Measurements from ENCODE around the gene DLGAP1.

Gene DLGAP1

DNA sequence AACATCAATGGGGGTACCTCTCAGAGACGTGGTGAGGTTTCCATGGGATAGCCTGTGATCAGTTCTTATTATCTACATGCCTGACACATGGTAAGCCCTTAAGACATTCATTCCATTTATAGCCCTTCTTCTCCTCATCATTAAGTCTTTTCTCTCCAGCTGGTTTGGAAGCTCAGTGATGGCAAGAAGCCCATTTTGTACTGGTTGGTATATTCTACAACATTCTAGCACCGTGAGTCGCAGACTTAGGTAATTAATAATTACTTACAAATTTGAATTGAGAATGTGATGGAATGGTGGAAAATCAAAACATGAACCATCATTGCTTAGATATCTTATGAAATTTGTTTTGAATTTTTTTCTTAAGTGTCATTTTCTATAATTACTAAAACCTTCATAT, 472.6 kb downstream of the DLGAP1 start:
- H3K9me3 ChIP-seq (ENCODE audit: insufficient read depth, low read depth, low read length), result peaks cover 4% of the 10 kb centered on the region
- no peaks in the 10 kb centered on the region for H3K36me3 ChIP-seq (ENCODE audit: insufficient read depth, low read depth, low read length)
- no peak overlapping the region for H3K4me3 ChIP-seq (ENCODE audit: low read length)
- H3K9ac ChIP-seq (ENCODE audit: low read depth, low read length), result no peak overlapping the region
- no peak overlapping the region for H3K27ac ChIP-seq (ENCODE audit: low read length)
- H3K4me1 ChIP-seq (ENCODE audit: insufficient read depth, low read length), result 0 out of 2 replicates have a peak, but pooled peaks cover 6% of the 10 kb centered on the region
- no peaks in the 10 kb centered on the region for H3K27me3 ChIP-seq (ENCODE audit: insufficient read depth, low read length)

DNA sequence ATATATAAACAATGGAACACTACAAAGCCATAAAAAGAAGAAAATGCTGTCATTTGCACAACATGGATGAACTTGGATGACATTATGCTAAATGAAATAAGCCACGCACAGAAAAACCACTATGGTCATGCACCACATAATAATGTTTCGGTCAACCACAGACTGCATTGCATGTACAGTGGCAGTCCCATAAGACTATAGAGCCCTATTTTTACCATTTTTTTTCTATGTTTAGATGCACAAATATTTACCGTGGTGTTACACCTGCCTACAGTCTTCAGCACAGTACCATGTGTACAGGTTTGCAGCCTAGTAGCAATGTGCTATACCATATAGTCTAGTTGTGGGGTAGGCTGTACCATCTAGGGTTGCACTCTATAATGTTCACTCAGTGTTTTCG, 476.1 kb downstream of the DLGAP1 start:
- no peak overlapping the region for H3K9ac ChIP-seq (ENCODE audit: low read depth, low read length)
- H3K36me3 ChIP-seq (ENCODE audit: insufficient read depth, low read depth, low read length), result no peaks in the 10 kb centered on the region
- no peaks in the 10 kb centered on the region for H3K27me3 ChIP-seq (ENCODE audit: insufficient read depth, low read length)
- H3K4me3 ChIP-seq (ENCODE audit: low read length), result no peak overlapping the region
- peaks cover 4% of the 10 kb centered on the region for H3K9me3 ChIP-seq (ENCODE audit: insufficient read depth, low read depth, low read length)
- H3K4me1 ChIP-seq (ENCODE audit: insufficient read depth, low read length), result no peaks in the 10 kb centered on the region
- no peak overlapping the region for H3K27ac ChIP-seq (ENCODE audit: low read length)

DNA sequence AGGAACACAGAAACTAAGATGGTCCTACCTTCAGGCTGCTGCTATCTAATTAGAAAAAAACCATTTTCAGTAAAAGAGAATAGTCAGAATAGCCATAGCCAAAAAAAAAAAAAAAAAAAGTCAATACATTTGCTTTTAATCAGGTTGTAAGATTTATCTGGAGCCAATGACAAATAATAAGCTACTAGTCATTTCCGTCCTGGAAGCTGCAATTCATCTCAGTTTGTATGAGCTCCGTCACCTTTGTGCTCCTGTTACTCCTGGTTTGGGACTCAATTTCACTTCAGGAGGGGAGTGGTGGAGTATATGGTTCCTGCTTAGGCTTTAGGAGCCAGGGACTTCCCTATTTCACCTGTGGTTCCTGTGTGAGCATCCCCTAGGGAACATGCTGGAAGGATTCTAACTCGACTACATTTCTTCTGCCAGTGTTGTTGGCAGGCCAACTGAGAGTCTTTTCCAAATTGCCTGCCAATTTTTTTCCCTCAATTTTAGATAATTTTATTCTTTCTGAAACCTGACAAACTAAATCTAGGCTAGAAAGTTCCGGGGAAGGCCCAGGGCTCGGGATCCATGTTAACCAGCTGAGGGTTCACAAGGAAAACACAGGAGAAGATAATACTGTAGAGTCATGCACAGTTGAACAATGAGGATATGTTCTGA, 481.8 kb downstream of the DLGAP1 start:
- Histone ChIP-seq H3K27me3 (ENCODE audit: insufficient read depth, low read length) (no peaks in the 10 kb centered on the region), H3K4me3 (ENCODE audit: low read length) (no peak overlapping the region), H3K4me1 (ENCODE audit: insufficient read depth, low read length) (peaks cover under 1% of the 10 kb centered on the region; the same call in 1 of the 2 replicates), H3K9ac (ENCODE audit: low read depth, low read length) (no peak overlapping the region), H3K9me3 (ENCODE audit: insufficient read depth, low read depth, low read length) (no peaks in the 10 kb centered on the region), H3K27ac (ENCODE audit: low read length) (no peak overlapping the region), H3K36me3 (ENCODE audit: insufficient read depth, low read depth, low read length) (no peaks in the 10 kb centered on the region)

DNA sequence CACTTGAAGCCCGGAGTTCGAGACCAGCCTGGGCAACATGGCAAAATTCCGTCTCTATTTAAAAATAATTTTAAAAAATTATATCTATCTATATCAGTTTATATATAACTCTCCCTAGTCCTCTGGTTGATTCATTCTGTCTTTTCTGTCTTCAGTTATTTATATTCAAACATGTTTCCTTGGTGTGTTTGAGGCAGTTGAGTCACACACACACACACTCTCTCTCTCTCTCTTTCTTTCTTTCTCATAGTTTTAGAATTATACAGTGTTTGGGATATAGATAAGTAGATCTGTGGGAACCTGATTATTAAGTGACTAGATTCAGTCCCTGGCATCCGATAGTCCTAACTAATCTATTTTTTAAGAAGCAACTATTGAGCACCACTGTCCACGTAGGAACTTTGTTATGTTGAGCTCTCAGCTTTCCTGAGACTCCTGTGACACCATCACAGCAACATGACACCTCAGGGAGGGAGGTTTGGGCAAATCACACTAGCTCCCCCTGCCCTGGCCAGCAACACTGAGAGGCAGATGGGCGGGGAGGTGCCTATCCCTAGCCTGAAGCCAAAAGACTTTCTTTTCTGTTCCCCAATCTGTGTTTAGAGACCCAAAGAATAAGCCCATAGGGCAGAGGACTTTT, 482.7 kb downstream of the DLGAP1 start:
- Histone ChIP-seq H3K4me1 (ENCODE audit: insufficient read depth, low read length) (peaks cover 9% of the 10 kb centered on the region; the same call in 1 of the 2 replicates), H3K4me3 (ENCODE audit: low read length) (no peak overlapping the region), H3K9me3 (ENCODE audit: insufficient read depth, low read depth, low read length) (no peaks in the 10 kb centered on the region), H3K27me3 (ENCODE audit: insufficient read depth, low read length) (no peaks in the 10 kb centered on the region), H3K27ac (ENCODE audit: low read length) (no peak overlapping the region), H3K9ac (ENCODE audit: low read depth, low read length) (no peak overlapping the region), H3K36me3 (ENCODE audit: insufficient read depth, low read depth, low read length) (no peaks in the 10 kb centered on the region)

DNA sequence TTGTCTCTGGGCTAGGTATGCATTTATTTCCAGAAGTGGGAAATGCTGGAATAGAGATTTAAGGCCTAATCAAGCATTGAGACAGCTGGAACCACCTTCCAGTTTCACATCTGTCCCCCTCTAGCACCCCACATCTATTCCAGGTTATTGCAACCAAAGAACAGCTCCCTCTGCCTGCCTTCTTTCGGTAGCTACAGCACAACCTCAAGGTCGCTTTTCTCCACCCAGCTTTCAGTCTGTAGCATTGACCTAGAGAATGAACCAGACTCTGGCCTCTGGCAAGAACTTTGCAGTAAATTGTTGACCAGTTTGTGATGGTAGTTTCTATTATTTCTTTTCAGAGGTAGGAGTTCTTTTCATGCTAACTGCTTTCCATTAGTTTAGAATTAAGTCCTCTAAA, 484.2 kb downstream of the DLGAP1 start:
- no peak overlapping the region for H3K4me3 ChIP-seq (ENCODE audit: low read length)
- peaks cover 9% of the 10 kb centered on the region; the same call in 1 of the 2 replicates for H3K4me1 ChIP-seq (ENCODE audit: insufficient read depth, low read length)
- H3K9me3 ChIP-seq (ENCODE audit: insufficient read depth, low read depth, low read length), result no peaks in the 10 kb centered on the region
- H3K36me3 ChIP-seq (ENCODE audit: insufficient read depth, low read depth, low read length), result no peaks in the 10 kb centered on the region
- H3K9ac ChIP-seq (ENCODE audit: low read depth, low read length), result no peak overlapping the region
- H3K27me3 ChIP-seq (ENCODE audit: insufficient read depth, low read length), result no peaks in the 10 kb centered on the region
- H3K27ac ChIP-seq (ENCODE audit: low read length), result no peak overlapping the region

DNA sequence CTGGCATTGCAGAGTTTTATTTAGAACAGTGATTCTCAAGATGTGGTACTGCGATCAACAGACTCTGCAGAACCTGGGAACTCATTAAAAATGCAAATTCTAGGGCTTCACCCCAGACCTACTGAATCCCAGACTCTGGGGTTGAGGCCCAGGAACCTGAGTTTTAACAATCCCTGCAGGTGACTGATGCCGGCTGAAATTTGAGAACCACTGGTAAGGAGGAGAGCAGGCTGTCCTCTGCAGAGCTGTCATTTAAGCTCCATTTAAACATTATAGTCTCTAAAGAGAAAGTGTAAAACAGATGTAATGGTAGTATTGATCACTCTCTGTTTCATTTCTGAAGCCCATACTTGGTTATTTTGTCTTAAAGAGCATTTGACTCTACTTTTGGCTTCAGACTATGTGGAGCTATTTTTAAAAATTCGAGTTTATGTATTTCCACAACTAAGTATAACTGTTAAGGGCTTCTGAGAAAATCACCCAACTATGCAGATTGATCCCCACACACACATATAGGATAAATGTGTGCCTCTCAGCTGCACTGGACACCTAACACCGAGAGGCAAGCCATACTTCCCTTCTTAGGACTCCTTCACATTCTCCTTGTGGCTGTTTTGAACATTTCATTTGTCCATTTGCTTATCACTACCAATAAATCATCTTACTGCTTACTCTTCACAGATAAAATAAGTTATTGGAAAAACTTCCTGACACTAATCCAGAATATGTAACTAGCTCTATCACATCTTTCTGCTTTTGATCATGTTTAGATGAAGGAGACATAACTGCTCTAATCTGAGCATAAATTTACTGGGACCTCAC, 487.5 kb downstream of the DLGAP1 start:
- Histone ChIP-seq H3K27ac (ENCODE audit: low read length) (no peak overlapping the region), H3K36me3 (ENCODE audit: insufficient read depth, low read depth, low read length) (no peaks in the 10 kb centered on the region), H3K4me3 (ENCODE audit: low read length) (no peak overlapping the region), H3K9me3 (ENCODE audit: insufficient read depth, low read depth, low read length) (no peaks in the 10 kb centered on the region), H3K4me1 (ENCODE audit: insufficient read depth, low read length) (peaks cover 18% of the 10 kb centered on the region; the same call in 1 of the 2 replicates), H3K9ac (ENCODE audit: low read depth, low read length) (no peak overlapping the region), H3K27me3 (ENCODE audit: insufficient read depth, low read length) (no peaks in the 10 kb centered on the region)

DNA sequence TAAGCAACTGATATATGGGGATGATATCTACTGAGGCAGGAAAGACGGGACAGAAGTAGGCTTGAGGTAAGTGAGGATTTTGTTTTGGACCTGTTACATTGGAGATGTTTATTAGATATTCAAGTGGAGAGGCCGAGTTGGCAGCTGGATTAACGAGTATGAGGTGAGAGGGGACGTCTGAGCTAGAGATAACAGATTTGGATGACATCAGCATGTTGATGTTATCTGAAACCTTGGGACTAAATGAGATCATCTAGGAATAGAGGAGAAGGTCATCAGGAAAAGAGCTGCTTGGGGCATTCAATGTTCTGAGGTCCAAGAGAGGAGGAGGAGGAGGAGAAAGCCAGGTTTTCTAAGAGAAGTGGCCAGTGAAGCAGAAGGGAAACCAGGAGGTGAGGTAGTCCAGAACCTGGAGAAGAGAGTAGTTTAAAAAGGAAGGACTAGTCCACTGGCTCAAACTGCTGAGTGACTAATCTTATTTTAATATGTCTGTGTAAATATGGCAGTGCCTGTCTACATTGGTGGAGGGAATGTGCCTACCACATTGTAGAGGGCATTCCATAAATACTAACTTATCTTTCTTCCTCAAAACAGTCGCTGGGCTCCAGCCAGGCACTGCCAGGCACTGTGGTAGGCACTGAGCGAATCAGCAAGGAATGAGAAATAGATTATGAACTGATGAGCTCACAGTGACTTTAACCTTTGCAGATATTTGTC, 488.3 kb downstream of the DLGAP1 start:
- Histone ChIP-seq H3K27ac (ENCODE audit: low read length) (no peak overlapping the region), H3K27me3 (ENCODE audit: insufficient read depth, low read length) (no peaks in the 10 kb centered on the region), H3K9ac (ENCODE audit: low read depth, low read length) (no peak overlapping the region), H3K4me3 (ENCODE audit: low read length) (no peak overlapping the region), H3K4me1 (ENCODE audit: insufficient read depth, low read length) (peaks cover 18% of the 10 kb centered on the region; the same call in 1 of the 2 replicates), H3K36me3 (ENCODE audit: insufficient read depth, low read depth, low read length) (no peaks in the 10 kb centered on the region), H3K9me3 (ENCODE audit: insufficient read depth, low read depth, low read length) (no peaks in the 10 kb centered on the region)

DNA sequence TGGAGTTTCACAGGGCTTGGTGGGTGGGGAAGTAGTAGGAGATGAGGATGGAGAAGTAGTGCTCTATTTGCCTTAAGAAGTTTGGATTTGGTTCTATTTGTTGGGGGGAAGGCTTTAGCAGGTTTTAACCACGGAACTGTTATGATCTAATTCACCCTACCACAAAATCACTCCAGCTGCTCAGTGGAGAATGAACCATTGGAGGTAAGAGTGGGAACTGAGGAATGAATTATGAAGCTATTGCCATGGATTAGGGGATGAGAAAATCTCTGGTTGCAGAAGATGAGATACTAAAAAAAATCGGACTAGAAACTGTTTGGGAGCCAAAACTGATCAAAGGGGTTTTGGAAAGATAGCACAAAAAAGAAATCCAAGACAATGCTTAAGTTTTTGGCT, 488.9 kb downstream of the DLGAP1 start:
- H3K9ac ChIP-seq (ENCODE audit: low read depth, low read length), result no peak overlapping the region
- H3K4me1 ChIP-seq (ENCODE audit: insufficient read depth, low read length), result peaks cover 18% of the 10 kb centered on the region; the same call in 1 of the 2 replicates
- H3K4me3 ChIP-seq (ENCODE audit: low read length), result no peak overlapping the region
- no peaks in the 10 kb centered on the region for H3K36me3 ChIP-seq (ENCODE audit: insufficient read depth, low read depth, low read length)
- H3K27ac ChIP-seq (ENCODE audit: low read length), result no peak overlapping the region
- H3K9me3 ChIP-seq (ENCODE audit: insufficient read depth, low read depth, low read length), result no peaks in the 10 kb centered on the region
- no peaks in the 10 kb centered on the region for H3K27me3 ChIP-seq (ENCODE audit: insufficient read depth, low read length)

DNA sequence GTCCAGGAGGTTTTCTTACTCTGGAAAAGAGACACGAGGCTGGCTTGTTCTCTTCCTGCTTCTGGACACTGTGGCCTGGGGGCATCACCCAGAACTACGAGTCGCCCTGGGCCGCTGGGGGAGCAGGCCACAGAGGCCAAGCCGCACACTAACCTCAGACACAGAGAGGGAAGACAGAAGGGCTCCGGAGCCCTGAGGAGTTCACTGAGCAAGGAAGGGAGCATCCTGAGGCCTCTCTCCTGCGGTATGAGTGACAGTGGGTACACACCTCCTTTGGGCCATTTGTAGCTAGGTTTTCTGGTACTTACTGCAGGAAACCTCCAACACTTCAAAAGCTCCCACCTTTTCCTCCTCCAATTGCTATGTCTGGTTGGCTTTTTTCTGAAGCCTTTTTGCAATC, 494.1 kb downstream of the DLGAP1 start:
- no peak overlapping the region for H3K27ac ChIP-seq (ENCODE audit: low read length)
- no peaks in the 10 kb centered on the region for H3K27me3 ChIP-seq (ENCODE audit: insufficient read depth, low read length)
- no peaks in the 10 kb centered on the region for H3K36me3 ChIP-seq (ENCODE audit: insufficient read depth, low read depth, low read length)
- H3K9ac ChIP-seq (ENCODE audit: low read depth, low read length), result no peak overlapping the region
- peaks cover 8% of the 10 kb centered on the region; the same call in 1 of the 2 replicates for H3K4me1 ChIP-seq (ENCODE audit: insufficient read depth, low read length)
- H3K4me3 ChIP-seq (ENCODE audit: low read length), result no peak overlapping the region
- H3K9me3 ChIP-seq (ENCODE audit: insufficient read depth, low read depth, low read length), result no peaks in the 10 kb centered on the region

DNA sequence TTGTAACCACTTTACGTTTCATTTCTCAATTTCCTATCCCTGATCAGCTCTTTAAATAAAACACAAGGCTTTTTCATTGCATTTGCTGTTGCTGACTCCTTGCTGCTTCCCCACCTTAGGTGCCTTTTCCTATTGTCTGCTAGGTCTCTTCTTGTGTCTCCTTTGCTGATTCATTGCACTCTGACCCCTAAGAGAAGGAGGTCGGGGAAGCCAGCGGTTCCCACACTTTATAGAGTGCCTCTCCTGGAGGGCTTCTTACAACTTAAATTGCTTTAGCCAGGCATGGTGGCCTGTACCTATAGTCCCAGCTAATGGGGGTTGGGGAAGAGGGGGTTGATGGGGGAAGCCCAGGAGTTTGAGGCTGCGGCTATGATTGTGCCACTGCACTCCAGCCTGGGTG, 495.0 kb downstream of the DLGAP1 start:
- Histone ChIP-seq H3K27me3 (ENCODE audit: insufficient read depth, low read length) (no peaks in the 10 kb centered on the region), H3K9ac (ENCODE audit: low read depth, low read length) (no peak overlapping the region), H3K27ac (ENCODE audit: low read length) (no peak overlapping the region), H3K4me3 (ENCODE audit: low read length) (no peak overlapping the region), H3K4me1 (ENCODE audit: insufficient read depth, low read length) (peaks cover 6% of the 10 kb centered on the region; the same call in 1 of the 2 replicates), H3K36me3 (ENCODE audit: insufficient read depth, low read depth, low read length) (no peaks in the 10 kb centered on the region), H3K9me3 (ENCODE audit: insufficient read depth, low read depth, low read length) (no peaks in the 10 kb centered on the region)

DNA sequence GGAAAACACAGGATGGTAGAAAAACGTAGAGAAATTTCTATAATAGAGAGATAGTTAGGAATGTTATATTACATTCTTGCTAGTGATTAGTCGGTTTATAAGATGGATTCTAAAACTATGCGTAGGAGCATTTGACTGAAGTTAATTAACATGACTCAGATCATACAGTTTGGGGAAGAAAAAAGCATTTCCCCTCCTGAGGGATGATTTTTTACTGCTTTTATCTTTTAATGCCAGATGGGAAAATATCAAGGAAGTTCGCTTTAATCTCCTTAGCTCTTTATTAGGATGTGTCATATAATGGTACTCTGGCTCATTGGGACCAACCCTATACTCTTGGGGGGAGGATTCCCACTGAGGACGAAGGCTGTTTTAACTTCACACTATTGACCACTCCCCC, 503.1 kb downstream of the DLGAP1 start:
- Histone ChIP-seq H3K4me1 (ENCODE audit: insufficient read depth, low read length) (no peaks in the 10 kb centered on the region), H3K27ac (ENCODE audit: low read length) (no peak overlapping the region), H3K27me3 (ENCODE audit: insufficient read depth, low read length) (no peaks in the 10 kb centered on the region), H3K36me3 (ENCODE audit: insufficient read depth, low read depth, low read length) (no peaks in the 10 kb centered on the region), H3K9ac (ENCODE audit: low read depth, low read length) (no peak overlapping the region), H3K9me3 (ENCODE audit: insufficient read depth, low read depth, low read length) (no peaks in the 10 kb centered on the region), H3K4me3 (ENCODE audit: low read length) (no peak overlapping the region)
